HG03159 (cell line): Measurements from ENCODE around the gene ASB16.
"Not testable (repeated sequence)": the region's sequence is repeated elsewhere in the genome, so short reads cannot be mapped to it uniquely, and the experiment has no call there.

ENCODE experiments used
- ATAC-seq: cut with Tn5 transposase; IDR thresholded peaks from one replicate; pipeline ENCODE4 v1.9.1; 2021; ENCODE audit warnings: mild to moderate bottlenecking, moderate library complexity; ENCODE audit not compliant: unreplicated experiment

ASB16 gene

GRCh38 chr17:44170499-44171201 lies at the start of gene ASB16:
ASB16 (plus strand) TSS chr17:44170704; CDS start chr17:44170790, 86 bp downstream.
- no peak for ATAC-seq

GRCh38 chr17:44120851-44121605 lies 49.5 kb upstream of the ASB16 start:
- no peak for ATAC-seq

GRCh38 chr17:44121997-44122815 lies 48.3 kb upstream of the ASB16 start:
- no peak for ATAC-seq

GRCh38 chr17:44122816-44123355 lies 47.6 kb upstream of the ASB16 start:
- ATAC-seq, result peak; percentile 25

GRCh38 chr17:44123356-44124117 lies 47.0 kb upstream of the ASB16 start, which contains the start of gene HDAC5:
HDAC5 (minus strand) TSS chr17:44123641; CDS start chr17:44117515, 6,126 bp downstream.
- ATAC-seq, result peak; percentile 86

- no peak for ATAC-seq
Measured at GRCh38 chr17:44124118-44124438, 46.4 kb upstream of the ASB16 start.

- no peak for ATAC-seq
Measured at GRCh38 chr17:44128383-44128782, 42.1 kb upstream of the ASB16 start.

GRCh38 chr17:44130693-44131349 lies 39.7 kb upstream of the ASB16 start:
- no peak for ATAC-seq

GRCh38 chr17:44131372-44131771 lies 39.1 kb upstream of the ASB16 start:
- not testable (repeated sequence) for ATAC-seq

- ATAC-seq, result no peak
Measured at GRCh38 chr17:44132275-44132821, 38.2 kb upstream of the ASB16 start.

GRCh38 chr17:44133918-44134476 lies 36.5 kb upstream of the ASB16 start:
- no peak for ATAC-seq

GRCh38 chr17:44134752-44135568 lies 35.5 kb upstream of the ASB16 start:
- no peak for ATAC-seq

GRCh38 chr17:44137891-44138709 lies 32.4 kb upstream of the ASB16 start:
- ATAC-seq, result no peak

- not testable (repeated sequence) for ATAC-seq
Measured at GRCh38 chr17:44143921-44144320, 26.6 kb upstream of the ASB16 start.

- no peak for ATAC-seq
Measured at GRCh38 chr17:44144966-44145739, 25.4 kb upstream of the ASB16 start.

GRCh38 chr17:44146375-44147346 lies 23.8 kb upstream of the ASB16 start:
- ATAC-seq, result no peak
